ENCODE data around the gene PPP3R2. TPM values are rescaled to one million over a fixed set of nuclear protein-coding genes. Genes with fewer than 3 reads are reported as not detected.

PPP3R2 gene
- total RNA-seq, 2 experiments from 2014 or later: not detected

- no peaks in the 10 kb centered on the region for H3K4me1 ChIP-seq (ENCODE audit: insufficient read depth, low read length, poor library complexity, severe bottlenecking)
These were observed 25.7 kb upstream of the PPP3R2 start for GRCh38 chr9:101620452-101620851.

DNA sequence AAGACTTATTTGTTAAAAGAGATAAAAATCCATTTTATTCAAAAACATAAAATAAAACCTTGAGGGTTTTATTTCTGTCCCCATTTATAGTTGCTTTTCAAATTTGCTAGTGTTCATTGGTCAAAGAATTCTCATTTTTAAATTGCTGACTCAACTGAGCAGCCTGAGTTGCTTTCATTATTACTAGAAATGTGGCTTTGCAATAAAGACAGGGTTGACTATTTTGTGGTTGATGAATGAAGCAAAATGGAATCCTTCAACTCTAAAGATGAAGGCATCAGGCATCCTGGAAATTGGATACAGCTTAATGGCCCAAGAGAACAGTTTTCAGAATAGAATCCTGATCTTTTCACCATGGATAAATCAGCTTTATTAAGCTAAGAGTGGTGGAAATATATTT is 23.9 kb upstream of the PPP3R2 start:
- no peak for DNase-seq (ENCODE audit: low spot score)
- intact Hi-C loops (cut with micrococcal nuclease; ENCODE audit: unreplicated experiment): no loop called here
- Histone ChIP-seq H3K27ac (ENCODE audit: low read depth, low read length, poor library complexity, severe bottlenecking) (no peak overlapping the region), H3K79me2 (ENCODE audit: insufficient read depth, low read depth, low read length) (no peaks in the 10 kb centered on the region), H4K20me1 (ENCODE audit: insufficient read depth, low read length) (no peaks in the 10 kb centered on the region), H3K9me2 (ENCODE audit: insufficient read depth, low read length) (no peaks in the 10 kb centered on the region), H2AFZ (ENCODE audit: low read length) (no peak overlapping the region), H3K9me3 (ENCODE audit: low read length) (no peaks in the 10 kb centered on the region), H3K4me3 (ENCODE audit: low read depth, low read length, poor library complexity, severe bottlenecking) (no peak overlapping the region), H3K36me3 (ENCODE audit: insufficient read depth, low read length) (no peaks in the 10 kb centered on the region), H3K4me1 (ENCODE audit: insufficient read depth, low read length, poor library complexity, severe bottlenecking) (no peaks in the 10 kb centered on the region), H3K4me2 (ENCODE audit: low read length) (no peak overlapping the region)
- TF ChIP-seq EZH2phosphoT487 (IDR thresholded peaks at IDR 0.05; ENCODE audit: borderline replicate concordance, low read depth, low read length): no peak
- TF ChIP-seq, protein P1, sequence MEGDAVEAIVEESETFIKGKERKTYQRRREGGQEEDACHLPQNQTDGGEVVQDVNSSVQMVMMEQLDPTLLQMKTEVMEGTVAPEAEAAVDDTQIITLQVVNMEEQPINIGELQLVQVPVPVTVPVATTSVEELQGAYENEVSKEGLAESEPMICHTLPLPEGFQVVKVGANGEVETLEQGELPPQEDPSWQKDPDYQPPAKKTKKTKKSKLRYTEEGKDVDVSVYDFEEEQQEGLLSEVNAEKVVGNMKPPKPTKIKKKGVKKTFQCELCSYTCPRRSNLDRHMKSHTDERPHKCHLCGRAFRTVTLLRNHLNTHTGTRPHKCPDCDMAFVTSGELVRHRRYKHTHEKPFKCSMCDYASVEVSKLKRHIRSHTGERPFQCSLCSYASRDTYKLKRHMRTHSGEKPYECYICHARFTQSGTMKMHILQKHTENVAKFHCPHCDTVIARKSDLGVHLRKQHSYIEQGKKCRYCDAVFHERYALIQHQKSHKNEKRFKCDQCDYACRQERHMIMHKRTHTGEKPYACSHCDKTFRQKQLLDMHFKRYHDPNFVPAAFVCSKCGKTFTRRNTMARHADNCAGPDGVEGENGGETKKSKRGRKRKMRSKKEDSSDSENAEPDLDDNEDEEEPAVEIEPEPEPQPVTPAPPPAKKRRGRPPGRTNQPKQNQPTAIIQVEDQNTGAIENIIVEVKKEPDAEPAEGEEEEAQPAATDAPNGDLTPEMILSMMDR (conservative IDR thresholded peaks at IDR 0.05; ENCODE audit: low read length): no peak
- CTCF ChIA-PET (ENCODE audit: unreplicated experiment): no interaction called here
- POLR2A ChIA-PET: interaction anchor here (1.1 kb wide), 1 partner anchor 9 kb away, joined by 3 read pairs; no protein-coding TSS in a partner anchor
- BruUV-seq (replicated peaks): no TSS peak

More at GRCh38 chr9:101620452-101620851, 25.7 kb upstream of the PPP3R2 start:
- no TSS peak for BruUV-seq (replicated peaks)
- intact Hi-C loops (cut with micrococcal nuclease; ENCODE audit: unreplicated experiment): no loop called here
- Histone ChIP-seq H3K4me2 (ENCODE audit: low read length) (no peak overlapping the region), H3K36me3 (ENCODE audit: insufficient read depth, low read length) (no peaks in the 10 kb centered on the region), H3K4me3 (ENCODE audit: low read depth, low read length, poor library complexity, severe bottlenecking) (no peak overlapping the region), H3K27ac (ENCODE audit: low read depth, low read length, poor library complexity, severe bottlenecking) (no peak overlapping the region), H3K79me2 (ENCODE audit: insufficient read depth, low read depth, low read length) (no peaks in the 10 kb centered on the region), H2AFZ (ENCODE audit: low read length) (no peak overlapping the region), H3K9me3 (ENCODE audit: low read length) (no peaks in the 10 kb centered on the region), H4K20me1 (ENCODE audit: insufficient read depth, low read length) (no peaks in the 10 kb centered on the region), H3K9me2 (ENCODE audit: insufficient read depth, low read length) (no peaks in the 10 kb centered on the region)
- ChIA-PET POLR2A (interaction anchor here (0.6 kb wide), 2 partner anchors 193 to 1420 kb away, joined by 3 read pairs; no protein-coding TSS in a partner anchor), CTCF (ENCODE audit: unreplicated experiment) (no interaction called here)
- TF ChIP-seq, protein P1 (conservative IDR thresholded peaks at IDR 0.05; ENCODE audit: low read length): no peak
- no peak for TF ChIP-seq EZH2phosphoT487 (IDR thresholded peaks at IDR 0.05; ENCODE audit: borderline replicate concordance, low read depth, low read length)
- DNase-seq (ENCODE audit: low spot score): no peak

- no peaks in the 10 kb centered on the region for H3K79me2 ChIP-seq (ENCODE audit: insufficient read depth, low read depth, low read length)
- DNase-seq (ENCODE audit: low spot score): no peak
- POLR2A ChIA-PET: no interaction called here
- no peak overlapping the region for H3K4me2 ChIP-seq (ENCODE audit: low read length)
- intact Hi-C loops (cut with micrococcal nuclease; ENCODE audit: unreplicated experiment): no loop called here
- no peak overlapping the region for H3K27ac ChIP-seq (ENCODE audit: low read depth, low read length, poor library complexity, severe bottlenecking)
- H2AFZ ChIP-seq (ENCODE audit: low read length): no peak overlapping the region
- no peaks in the 10 kb centered on the region for H3K9me2 ChIP-seq (ENCODE audit: insufficient read depth, low read length)
- H4K20me1 ChIP-seq (ENCODE audit: insufficient read depth, low read length): no peaks in the 10 kb centered on the region
- CTCF ChIA-PET (ENCODE audit: unreplicated experiment): no interaction called here
- H3K9me3 ChIP-seq (ENCODE audit: low read length): no peaks in the 10 kb centered on the region
- no peaks in the 10 kb centered on the region for H3K36me3 ChIP-seq (ENCODE audit: insufficient read depth, low read length)
- TF ChIP-seq EZH2phosphoT487 (IDR thresholded peaks at IDR 0.05; ENCODE audit: borderline replicate concordance, low read depth, low read length): no peak
- TF ChIP-seq, protein P1 (conservative IDR thresholded peaks at IDR 0.05; ENCODE audit: low read length): no peak
- H3K4me3 ChIP-seq (ENCODE audit: low read depth, low read length, poor library complexity, severe bottlenecking): no peak overlapping the region
- no TSS peak for BruUV-seq (replicated peaks)
- H3K4me1 ChIP-seq (ENCODE audit: insufficient read depth, low read length, poor library complexity, severe bottlenecking): no peaks in the 10 kb centered on the region
These were observed 10.8 kb upstream of the PPP3R2 start for GRCh38 chr9:101605547-101605946.
